ENCODE results near the gene PLCH2. TPM values are rescaled to one million over a fixed set of nuclear protein-coding genes. Genes with fewer than 3 reads are reported as not detected.

PLCH2 gene
- total RNA-seq, 1 donor from 2014 or later: under 0.01 TPM

- H3K4me3 ChIP-seq (ENCODE audit: low read length in 3 of 3): no peak overlapping the region
- H3K27me3 ChIP-seq (ENCODE audit: control insufficient read depth in 3 of 3, insufficient read depth in 3 of 3, low read length in 3 of 3): no peaks in the 10 kb centered on the region
- H3K9ac ChIP-seq (ENCODE audit: low read depth in 1 of 3, low read length in 3 of 3): no peak overlapping the region
- H3K4me1 ChIP-seq (ENCODE audit: control insufficient read depth in 3 of 3, insufficient read depth in 3 of 3, low read length in 3 of 3): peaks cover 35 to 42% (median 38%) of the 10 kb centered on the region in 3 donors
- no peak overlapping the region for H3K27ac ChIP-seq (ENCODE audit: low read depth, low read length)
- peaks cover 35 to 43% (median 41%) of the 10 kb centered on the region in 3 donors for H3K36me3 ChIP-seq (ENCODE audit: control insufficient read depth in 3 of 3, insufficient read depth in 3 of 3, low read length in 3 of 3)
- H3K9me3 ChIP-seq (ENCODE audit: control insufficient read depth in 3 of 3, low read length in 3 of 3): no peaks in the 10 kb centered on the region
Measured at GRCh38 chr1:2522230-2522629, 46.1 kb downstream of the PLCH2 start.

GRCh38 chr1:2523191-2523890 lies 47.3 kb downstream of the PLCH2 start:
- H3K4me3 ChIP-seq (ENCODE audit: low read length in 3 of 3): peak overlapping the region in 2 of 3 donors; percentile 36 to 45
- peak overlapping the region; percentile 51 for H3K27ac ChIP-seq (ENCODE audit: low read depth, low read length)
- no peaks in the 10 kb centered on the region for H3K27me3 ChIP-seq (ENCODE audit: control insufficient read depth in 3 of 3, insufficient read depth in 3 of 3, low read length in 3 of 3)

GRCh38 chr1:2523891-2524609 lies 48.0 kb downstream of the PLCH2 start:
- Histone ChIP-seq H3K27me3 (ENCODE audit: control insufficient read depth in 3 of 3, insufficient read depth in 3 of 3, low read length in 3 of 3) (no peaks in the 10 kb centered on the region), H3K36me3 (ENCODE audit: control insufficient read depth in 3 of 3, insufficient read depth in 3 of 3, low read length in 3 of 3) (peaks cover 17 to 25% (median 23%) of the 10 kb centered on the region in 3 donors), H3K9me3 (ENCODE audit: control insufficient read depth in 3 of 3, low read length in 3 of 3) (no peaks in the 10 kb centered on the region), H3K4me1 (ENCODE audit: control insufficient read depth in 3 of 3, insufficient read depth in 3 of 3, low read length in 3 of 3) (peaks cover 53 to 60% (median 57%) of the 10 kb centered on the region in 3 donors), H3K27ac (ENCODE audit: low read depth, low read length) (no peak overlapping the region), H3K4me3 (ENCODE audit: low read length in 3 of 3) (peak overlapping the region; percentile 84 to 92 (median 91)), H3K9ac (ENCODE audit: low read depth in 1 of 3, low read length in 3 of 3) (peak overlapping the region; percentile 8 to 92 (median 70))

More at GRCh38 chr1:2523191-2523890, 47.3 kb downstream of the PLCH2 start:
- no peaks in the 10 kb centered on the region for H3K9me3 ChIP-seq (ENCODE audit: control insufficient read depth in 3 of 3, low read length in 3 of 3)
- H3K36me3 ChIP-seq (ENCODE audit: control insufficient read depth in 3 of 3, insufficient read depth in 3 of 3, low read length in 3 of 3): peaks cover 24 to 32% (median 30%) of the 10 kb centered on the region in 3 donors
- H3K9ac ChIP-seq (ENCODE audit: low read depth in 1 of 3, low read length in 3 of 3): peak overlapping the region in 2 of 3 donors; percentile 32 to 92
- peaks cover 46 to 53% (median 50%) of the 10 kb centered on the region in 3 donors for H3K4me1 ChIP-seq (ENCODE audit: control insufficient read depth in 3 of 3, insufficient read depth in 3 of 3, low read length in 3 of 3)

GRCh38 chr1:2525572-2525919 lies 49.5 kb downstream of the PLCH2 start:
- peaks cover 6 to 13% (median 10%) of the 10 kb centered on the region in 3 donors for H3K36me3 ChIP-seq (ENCODE audit: control insufficient read depth in 3 of 3, insufficient read depth in 3 of 3, low read length in 3 of 3)
- peaks cover 0 to under 1% (median 0%) of the 10 kb centered on the region in 3 donors for H3K27me3 ChIP-seq (ENCODE audit: control insufficient read depth in 3 of 3, insufficient read depth in 3 of 3, low read length in 3 of 3)
- peak overlapping the region; percentile 81 to 92 (median 86) for H3K9ac ChIP-seq (ENCODE audit: low read depth in 1 of 3, low read length in 3 of 3)
- H3K4me1 ChIP-seq (ENCODE audit: control insufficient read depth in 3 of 3, insufficient read depth in 3 of 3, low read length in 3 of 3): peaks cover 58 to 68% (median 61%) of the 10 kb centered on the region in 3 donors
- H3K9me3 ChIP-seq (ENCODE audit: control insufficient read depth in 3 of 3, low read length in 3 of 3): no peaks in the 10 kb centered on the region
- peak overlapping the region; percentile 84 to 92 (median 91) for H3K4me3 ChIP-seq (ENCODE audit: low read length in 3 of 3)
- peak overlapping the region; percentile 60 for H3K27ac ChIP-seq (ENCODE audit: low read depth, low read length)

- H3K4me1 ChIP-seq (ENCODE audit: control insufficient read depth in 3 of 3, insufficient read depth in 3 of 3, low read length in 3 of 3): peaks cover 65 to 74% (median 67%) of the 10 kb centered on the region in 3 donors
- H3K9ac ChIP-seq (ENCODE audit: low read depth in 1 of 3, low read length in 3 of 3): peak within 1 kb of the TSS; percentile 81 to 92 (median 86)
- H3K27me3 ChIP-seq (ENCODE audit: control insufficient read depth in 3 of 3, insufficient read depth in 3 of 3, low read length in 3 of 3): peaks cover 0 to 4% (median 2%) of the 10 kb centered on the region in 3 donors
- peak within 1 kb of the TSS; percentile 84 to 92 (median 91) for H3K4me3 ChIP-seq (ENCODE audit: low read length in 3 of 3)
- H3K27ac ChIP-seq (ENCODE audit: low read depth, low read length): peak within 1 kb of the TSS; percentile 92
- peaks cover 0 to 7% (median 4%) of the 10 kb centered on the region in 3 donors for H3K36me3 ChIP-seq (ENCODE audit: control insufficient read depth in 3 of 3, insufficient read depth in 3 of 3, low read length in 3 of 3)
- no peaks in the 10 kb centered on the region for H3K9me3 ChIP-seq (ENCODE audit: control insufficient read depth in 3 of 3, low read length in 3 of 3)
Measured at GRCh38 chr1:2525920-2526823, 50.1 kb downstream of the PLCH2 start, which contains the start of gene PANK4. TSS of gene PANK4 (minus strand) at chr1:2526596. CDS start at chr1:2526587, 9 bp downstream.

- Histone ChIP-seq H3K36me3 (ENCODE audit: control insufficient read depth in 3 of 3, insufficient read depth in 3 of 3, low read length in 3 of 3) (peaks cover 0 to 2% (median 0%) of the 10 kb centered on the region in 3 donors), H3K4me1 (ENCODE audit: control insufficient read depth in 3 of 3, insufficient read depth in 3 of 3, low read length in 3 of 3) (peaks cover 73 to 82% (median 76%) of the 10 kb centered on the region in 3 donors), H3K9ac (ENCODE audit: low read depth in 1 of 3, low read length in 3 of 3) (peak overlapping the region; percentile 65 to 89 (median 77)), H3K4me3 (ENCODE audit: low read length in 3 of 3) (peak overlapping the region; percentile 57 to 67 (median 60)), H3K9me3 (ENCODE audit: control insufficient read depth in 3 of 3, low read length in 3 of 3) (no peaks in the 10 kb centered on the region), H3K27me3 (ENCODE audit: control insufficient read depth in 3 of 3, insufficient read depth in 3 of 3, low read length in 3 of 3) (peaks cover 0 to 7% (median 4%) of the 10 kb centered on the region in 3 donors), H3K27ac (ENCODE audit: low read depth, low read length) (peak overlapping the region; percentile 92)
Measured at GRCh38 chr1:2526824-2527555, 50.9 kb downstream of the PLCH2 start.

- H3K36me3 ChIP-seq (ENCODE audit: control insufficient read depth in 3 of 3, insufficient read depth in 3 of 3, low read length in 3 of 3): peaks cover 0 to 2% (median 0%) of the 10 kb centered on the region in 3 donors
- H3K9me3 ChIP-seq (ENCODE audit: control insufficient read depth in 3 of 3, low read length in 3 of 3): no peaks in the 10 kb centered on the region
- H3K9ac ChIP-seq (ENCODE audit: low read depth in 1 of 3, low read length in 3 of 3): peak overlapping the region; percentile 65 to 89 (median 77)
- H3K27ac ChIP-seq (ENCODE audit: low read depth, low read length): peak overlapping the region; percentile 92
- peaks cover 0 to 8% (median 4%) of the 10 kb centered on the region in 3 donors for H3K27me3 ChIP-seq (ENCODE audit: control insufficient read depth in 3 of 3, insufficient read depth in 3 of 3, low read length in 3 of 3)
- peaks cover 75 to 87% (median 80%) of the 10 kb centered on the region in 3 donors for H3K4me1 ChIP-seq (ENCODE audit: control insufficient read depth in 3 of 3, insufficient read depth in 3 of 3, low read length in 3 of 3)
- peak overlapping the region; percentile 14 to 67 (median 32) for H3K4me3 ChIP-seq (ENCODE audit: low read length in 3 of 3)
Measured at GRCh38 chr1:2527556-2527860, 51.4 kb downstream of the PLCH2 start.

- H3K9ac ChIP-seq (ENCODE audit: low read depth in 1 of 3, low read length in 3 of 3): peak overlapping the region; percentile 65 to 89 (median 77)
- H3K4me1 ChIP-seq (ENCODE audit: control insufficient read depth in 3 of 3, insufficient read depth in 3 of 3, low read length in 3 of 3): peaks cover 76 to 86% (median 78%) of the 10 kb centered on the region in 3 donors
- H3K27me3 ChIP-seq (ENCODE audit: control insufficient read depth in 3 of 3, insufficient read depth in 3 of 3, low read length in 3 of 3): peaks cover 0 to 8% (median 4%) of the 10 kb centered on the region in 3 donors
- H3K36me3 ChIP-seq (ENCODE audit: control insufficient read depth in 3 of 3, insufficient read depth in 3 of 3, low read length in 3 of 3): peaks cover 0 to 2% (median 0%) of the 10 kb centered on the region in 3 donors
- H3K9me3 ChIP-seq (ENCODE audit: control insufficient read depth in 3 of 3, low read length in 3 of 3): no peaks in the 10 kb centered on the region
- peak overlapping the region; percentile 92 for H3K27ac ChIP-seq (ENCODE audit: low read depth, low read length)
- H3K4me3 ChIP-seq (ENCODE audit: low read length in 3 of 3): peak overlapping the region; percentile 32 to 67 (median 35)
Measured at GRCh38 chr1:2528016-2528415, 51.9 kb downstream of the PLCH2 start.

- Histone ChIP-seq H3K4me3 (ENCODE audit: low read length in 3 of 3) (peak overlapping the region; percentile 43 to 51 (median 45)), H3K27me3 (ENCODE audit: control insufficient read depth in 3 of 3, insufficient read depth in 3 of 3, low read length in 3 of 3) (peaks cover 0 to 8% (median 4%) of the 10 kb centered on the region in 3 donors), H3K9ac (ENCODE audit: low read depth in 1 of 3, low read length in 3 of 3) (peak overlapping the region; percentile 45 to 72 (median 51)), H3K36me3 (ENCODE audit: control insufficient read depth in 3 of 3, insufficient read depth in 3 of 3, low read length in 3 of 3) (peaks cover 0 to 2% (median 0%) of the 10 kb centered on the region in 3 donors), H3K4me1 (ENCODE audit: control insufficient read depth in 3 of 3, insufficient read depth in 3 of 3, low read length in 3 of 3) (peaks cover 76 to 84% (median 76%) of the 10 kb centered on the region in 3 donors), H3K9me3 (ENCODE audit: control insufficient read depth in 3 of 3, low read length in 3 of 3) (no peaks in the 10 kb centered on the region), H3K27ac (ENCODE audit: low read depth, low read length) (peak overlapping the region; percentile 92)
Measured at GRCh38 chr1:2528611-2528965, 52.5 kb downstream of the PLCH2 start.

Data from skeletal muscle tissue (tissue), 4 donors.